ENCODE measurements around the gene PPP1R1B. TPM values are rescaled to one million over a fixed set of nuclear protein-coding genes. Genes with fewer than 3 reads are reported as not detected.
A peak's percentile ranks its signal among the peaks of the same experiment; 100 is the strongest.

Gene PPP1R1B
- polyA plus RNA-seq, 4 donors, result 37.5 to 266 (median 45.8) TPM

DNA sequence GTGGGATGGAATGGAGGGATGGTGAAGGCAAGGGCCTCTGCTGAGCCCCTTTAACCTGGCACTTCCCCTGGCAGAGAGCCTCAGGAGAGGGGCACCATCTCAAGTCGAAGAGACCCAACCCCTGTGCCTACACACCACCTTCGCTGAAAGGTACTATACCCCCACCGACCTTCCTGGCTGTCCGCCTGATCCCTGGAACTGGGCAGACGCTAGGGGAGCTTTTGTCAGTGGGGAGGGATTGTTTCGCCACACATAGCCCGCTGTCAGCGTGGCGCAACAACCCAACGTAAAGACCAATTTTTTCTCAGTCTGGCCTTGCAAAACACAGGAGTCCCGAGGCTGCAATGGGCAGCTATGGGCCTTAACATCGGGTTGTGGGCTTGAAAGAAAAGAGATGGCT is 3.1 kb downstream of the PPP1R1B start:
- no peak for FAIRE-seq
- peaks cover 0 to 77% (median 3%) of the 10 kb centered on the region in 3 donors for H3K4me1 ChIP-seq (ENCODE audit: control insufficient read depth in 3 of 3, insufficient read depth in 2 of 3, low read depth in 1 of 3, low read length in 2 of 3)
- WGBS, 3 donors, result 23 to 53% (median 27%) methylated on average over 12 of the region's 12 CpGs
- DNase-seq, result no peak
- peak overlapping the region in 1 of 3 donors; percentile 3 for H3K4me3 ChIP-seq (ENCODE audit: low read depth in 1 of 3, low read length in 3 of 3)
- no peaks in the 10 kb centered on the region for H3K9me3 ChIP-seq (ENCODE audit: control insufficient read depth in 2 of 2, insufficient read depth in 1 of 2, low read depth in 1 of 2, low read length in 1 of 2)
- peaks cover 0 to 15% (median 0%) of the 10 kb centered on the region in 3 donors for H3K36me3 ChIP-seq (ENCODE audit: control insufficient read depth in 3 of 3, insufficient read depth in 2 of 3, low read depth in 1 of 3, low read length in 3 of 3)
- H3K27ac ChIP-seq (ENCODE audit: low read depth in 1 of 3, low read length in 2 of 3), result peak overlapping the region; percentile 60 to 91 (median 64)
- H3K27me3 ChIP-seq (ENCODE audit: control insufficient read depth in 3 of 3, insufficient read depth in 3 of 3, low read length in 3 of 3), result peaks cover 0 to 13% (median 12%) of the 10 kb centered on the region in 3 donors

- Histone ChIP-seq H3K27me3 (ENCODE audit: control insufficient read depth in 3 of 3, insufficient read depth in 3 of 3, low read length in 3 of 3) (peaks cover 0 to 6% (median 5%) of the 10 kb centered on the region in 3 donors), H3K9me3 (ENCODE audit: control insufficient read depth in 2 of 2, insufficient read depth in 1 of 2, low read depth in 1 of 2, low read length in 1 of 2) (no peaks in the 10 kb centered on the region), H3K4me1 (ENCODE audit: control insufficient read depth in 3 of 3, insufficient read depth in 2 of 3, low read depth in 1 of 3, low read length in 2 of 3) (peaks cover 0 to 69% (median 2%) of the 10 kb centered on the region in 3 donors), H3K36me3 (ENCODE audit: control insufficient read depth in 3 of 3, insufficient read depth in 2 of 3, low read depth in 1 of 3, low read length in 3 of 3) (peaks cover 0 to 28% (median 0%) of the 10 kb centered on the region in 3 donors), H3K27ac (ENCODE audit: low read depth in 1 of 3, low read length in 2 of 3) (peak overlapping the region; percentile 78 to 91 (median 90)), H3K4me3 (ENCODE audit: low read depth in 1 of 3, low read length in 3 of 3) (no peak overlapping the region)
- WGBS, 3 donors, result 2 to 20% (median 5%) methylated on average over 6 of the region's 6 CpGs
- DNase-seq (peak; percentile 60 to 71), FAIRE-seq (no peak)
Measured at GRCh38 chr17:39631403-39631802, 4.7 kb downstream of the PPP1R1B start.

GRCh38 chr17:39632153-39632941 is 5.6 kb downstream of the PPP1R1B start:
- H3K4me3 ChIP-seq (ENCODE audit: low read depth in 1 of 3, low read length in 3 of 3), result no peak overlapping the region
- peaks cover 0 to 29% (median 0%) of the 10 kb centered on the region in 3 donors for H3K36me3 ChIP-seq (ENCODE audit: control insufficient read depth in 3 of 3, insufficient read depth in 2 of 3, low read depth in 1 of 3, low read length in 3 of 3)
- peak overlapping the region; percentile 78 to 91 (median 90) for H3K27ac ChIP-seq (ENCODE audit: low read depth in 1 of 3, low read length in 2 of 3)
- no peaks in the 10 kb centered on the region for H3K9me3 ChIP-seq (ENCODE audit: control insufficient read depth in 2 of 2, insufficient read depth in 1 of 2, low read depth in 1 of 2, low read length in 1 of 2)
- FAIRE-seq, result no peak
- peaks cover 0 to 66% (median 0%) of the 10 kb centered on the region in 3 donors for H3K4me1 ChIP-seq (ENCODE audit: control insufficient read depth in 3 of 3, insufficient read depth in 2 of 3, low read depth in 1 of 3, low read length in 2 of 3)
- 13 to 34% (median 14%) methylated on average over 7 to 13 of the region's 13 CpGs for WGBS, 3 donors
- H3K27me3 ChIP-seq (ENCODE audit: control insufficient read depth in 3 of 3, insufficient read depth in 3 of 3, low read length in 3 of 3), result peaks cover 0 to 4% (median 0%) of the 10 kb centered on the region in 3 donors
- peak; percentile 83 to 97 for DNase-seq

DNA sequence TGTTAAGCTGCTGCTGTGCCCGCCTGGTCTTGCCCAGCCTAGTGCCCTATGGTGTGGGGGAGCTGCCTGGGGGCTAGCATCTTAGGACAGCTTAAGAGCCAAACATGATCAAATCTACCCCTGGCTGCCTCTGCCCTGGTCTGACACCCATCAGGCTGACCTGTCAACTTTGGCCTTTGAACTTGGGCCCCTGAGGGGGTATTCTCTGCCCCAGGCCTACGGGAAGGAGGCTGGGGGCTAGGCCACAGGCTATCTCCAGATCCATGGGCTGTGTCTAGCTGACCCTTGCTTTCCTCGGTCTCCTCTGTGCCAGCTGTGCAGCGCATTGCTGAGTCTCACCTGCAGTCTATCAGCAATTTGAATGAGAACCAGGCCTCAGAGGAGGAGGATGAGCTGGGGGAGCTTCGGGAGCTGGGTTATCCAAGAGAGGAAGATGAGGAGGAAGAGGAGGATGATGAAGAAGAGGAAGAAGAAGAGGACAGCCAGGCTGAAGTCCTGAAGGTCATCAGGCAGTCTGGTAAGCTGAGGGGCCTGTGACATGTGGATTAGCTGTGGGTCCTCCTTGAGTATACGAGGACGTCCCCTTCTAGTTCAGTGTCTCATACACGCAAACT is 6.9 kb downstream of the PPP1R1B start:
- Histone ChIP-seq H3K27me3 (ENCODE audit: control insufficient read depth in 3 of 3, insufficient read depth in 3 of 3, low read length in 3 of 3) (no peaks in the 10 kb centered on the region), H3K4me1 (ENCODE audit: control insufficient read depth in 3 of 3, insufficient read depth in 2 of 3, low read depth in 1 of 3, low read length in 2 of 3) (peaks cover 5 to 62% (median 8%) of the 10 kb centered on the region in 3 donors), H3K4me3 (ENCODE audit: low read depth in 1 of 3, low read length in 3 of 3) (no peak overlapping the region), H3K9me3 (ENCODE audit: control insufficient read depth in 2 of 2, insufficient read depth in 1 of 2, low read depth in 1 of 2, low read length in 1 of 2) (no peaks in the 10 kb centered on the region), H3K27ac (ENCODE audit: low read depth in 1 of 3, low read length in 2 of 3) (peak overlapping the region; percentile 49 to 91 (median 90)), H3K36me3 (ENCODE audit: control insufficient read depth in 3 of 3, insufficient read depth in 2 of 3, low read depth in 1 of 3, low read length in 3 of 3) (peaks cover 0 to 29% (median 0%) of the 10 kb centered on the region in 3 donors)
- WGBS, 3 donors, result 47 to 61% (median 53%) methylated on average over 8 of the region's 8 CpGs
- DNase-seq (no peak), FAIRE-seq (no peak)

DNA sequence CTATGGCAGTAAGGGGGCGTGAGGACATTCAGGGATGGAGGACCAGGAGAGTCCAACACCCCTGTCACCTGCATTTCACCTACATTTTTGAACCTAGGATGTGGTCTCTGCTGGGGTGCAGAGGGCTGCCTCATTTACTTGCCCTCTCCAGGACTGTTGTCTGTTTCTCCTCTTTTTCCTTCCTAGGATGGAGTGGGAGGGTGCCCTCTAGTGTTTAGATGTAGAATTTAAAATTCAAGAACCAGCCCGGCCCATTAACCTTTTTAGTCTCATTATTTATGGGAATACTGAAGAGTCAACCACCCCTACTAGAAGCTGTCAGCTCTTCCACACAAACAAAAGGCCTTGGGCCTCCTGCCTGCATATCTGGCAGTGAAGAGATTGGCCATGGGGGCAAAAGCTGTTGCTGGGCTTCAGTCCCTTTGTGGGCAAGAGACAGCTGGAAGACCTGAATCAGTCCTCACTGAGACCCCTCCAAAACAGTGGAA is 7.7 kb downstream of the PPP1R1B start:
- Histone ChIP-seq H3K4me3 (ENCODE audit: low read depth in 1 of 3, low read length in 3 of 3) (no peak overlapping the region), H3K36me3 (ENCODE audit: control insufficient read depth in 3 of 3, insufficient read depth in 2 of 3, low read depth in 1 of 3, low read length in 3 of 3) (peaks cover 0 to 31% (median 0%) of the 10 kb centered on the region in 3 donors), H3K27me3 (ENCODE audit: control insufficient read depth in 3 of 3, insufficient read depth in 3 of 3, low read length in 3 of 3) (no peaks in the 10 kb centered on the region), H3K4me1 (ENCODE audit: control insufficient read depth in 3 of 3, insufficient read depth in 2 of 3, low read depth in 1 of 3, low read length in 2 of 3) (peaks cover 5 to 59% (median 10%) of the 10 kb centered on the region in 3 donors), H3K9me3 (ENCODE audit: control insufficient read depth in 2 of 2, insufficient read depth in 1 of 2, low read depth in 1 of 2, low read length in 1 of 2) (no peaks in the 10 kb centered on the region), H3K27ac (ENCODE audit: low read depth in 1 of 3, low read length in 2 of 3) (peak overlapping the region in 1 of 3 donors; percentile 91)
- 34 to 45% (median 39%) methylated on average over 2 of the region's 2 CpGs for WGBS, 3 donors
- no peak for FAIRE-seq
- DNase-seq, result peak; percentile 60 to 63

GRCh38 chr17:39635614-39636176 is 8.9 kb downstream of the PPP1R1B start:
- WGBS, 3 donors, result 81 to 89% (median 86%) methylated on average over 8 of the region's 8 CpGs
- FAIRE-seq (no peak), DNase-seq (no peak)
- Histone ChIP-seq H3K36me3 (ENCODE audit: control insufficient read depth in 3 of 3, insufficient read depth in 2 of 3, low read depth in 1 of 3, low read length in 3 of 3) (peaks cover 0 to 35% (median 0%) of the 10 kb centered on the region in 3 donors), H3K4me1 (ENCODE audit: control insufficient read depth in 3 of 3, insufficient read depth in 2 of 3, low read depth in 1 of 3, low read length in 2 of 3) (peaks cover 5 to 71% (median 12%) of the 10 kb centered on the region in 3 donors), H3K9me3 (ENCODE audit: control insufficient read depth in 2 of 2, insufficient read depth in 1 of 2, low read depth in 1 of 2, low read length in 1 of 2) (no peaks in the 10 kb centered on the region), H3K27me3 (ENCODE audit: control insufficient read depth in 3 of 3, insufficient read depth in 3 of 3, low read length in 3 of 3) (no peaks in the 10 kb centered on the region), H3K27ac (ENCODE audit: low read depth in 1 of 3, low read length in 2 of 3) (peak overlapping the region in 1 of 3 donors; percentile 86), H3K4me3 (ENCODE audit: low read depth in 1 of 3, low read length in 3 of 3) (no peak overlapping the region)

DNA sequence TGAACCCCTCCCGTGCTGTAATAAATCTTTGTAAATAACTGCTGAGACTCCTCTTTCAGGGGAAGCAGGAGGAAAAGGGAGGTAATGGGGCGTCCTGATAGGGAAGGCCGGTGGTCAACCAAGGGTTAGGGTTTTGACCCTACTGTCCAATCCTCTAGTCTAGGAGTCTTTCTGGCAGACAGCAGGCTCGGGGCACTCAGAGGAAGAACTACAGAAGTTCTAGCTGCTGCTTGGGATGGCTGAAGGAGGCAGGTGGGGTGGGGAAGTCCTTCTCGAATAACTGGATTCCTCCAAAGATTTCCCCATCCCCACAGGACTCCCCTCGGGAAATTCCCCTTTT is 9.8 kb downstream of the PPP1R1B start:
- Histone ChIP-seq H3K4me3 (ENCODE audit: low read depth in 1 of 3, low read length in 3 of 3) (peak overlapping the region in 2 of 3 donors; percentile 81 to 95), H3K27me3 (ENCODE audit: control insufficient read depth in 3 of 3, insufficient read depth in 3 of 3, low read length in 3 of 3) (no peaks in the 10 kb centered on the region), H3K4me1 (ENCODE audit: control insufficient read depth in 3 of 3, insufficient read depth in 2 of 3, low read depth in 1 of 3, low read length in 2 of 3) (peaks cover 7 to 73% (median 12%) of the 10 kb centered on the region in 3 donors), H3K9me3 (ENCODE audit: control insufficient read depth in 2 of 2, insufficient read depth in 1 of 2, low read depth in 1 of 2, low read length in 1 of 2) (no peaks in the 10 kb centered on the region), H3K27ac (ENCODE audit: low read depth in 1 of 3, low read length in 2 of 3) (peak overlapping the region; percentile 77 to 86 (median 80)), H3K36me3 (ENCODE audit: control insufficient read depth in 3 of 3, insufficient read depth in 2 of 3, low read depth in 1 of 3, low read length in 3 of 3) (peaks cover 0 to 41% (median 0%) of the 10 kb centered on the region in 3 donors)
- WGBS, 3 donors, result 14 to 23% (median 16%) methylated on average over 6 of the region's 6 CpGs
- FAIRE-seq, result no peak
- no peak for DNase-seq

Measured in small intestine (tissue), 7 donors.